Uterus (tissue), 4 donors: ENCODE results near the gene ANOS1. TPM values are rescaled to one million over a fixed set of nuclear protein-coding genes. Genes with fewer than 3 reads are reported as not detected.

Experiments
- DNase-seq, 2 donors: peaks; one replicate each; pipeline ENCODE4 v3.0.0-alpha.2; 2019 to 2020
- H3K27ac ChIP-seq, 2 donors: fragments of 200-600 bp; sonication (generic); 1 replicate in 1 of 2; 2 replicates in 1 of 2; pipeline ENCODE4 v1.5.1; 2016 to 2018
- H3K27me3 ChIP-seq, 2 donors: fragments of 200-600 bp; sonication (generic); one replicate each; pipeline ENCODE4 v1.5.1; 2018 to 2019; ENCODE audit warnings: control low read depth in 1 of 2
- H3K36me3 ChIP-seq, 2 donors: fragments of 200-600 bp; sonication (generic); one replicate each; pipeline ENCODE4 v1.5.1; 2019; ENCODE audit warnings: control low read depth in 1 of 2
- H3K4me1 ChIP-seq, 2 donors: fragments of 200-600 bp; sonication (generic); one replicate each; pipeline ENCODE4 v1.5.1; 2018 to 2019; ENCODE audit warnings: control low read depth in 1 of 2
- H3K4me3 ChIP-seq, 2 donors: fragments of 200-600 bp; sonication (generic); 1 replicate in 1 of 2; 2 replicates in 1 of 2; pipeline ENCODE4 v1.5.1; 2018 to 2019; ENCODE audit warnings: mild to moderate bottlenecking in 1 of 2
- H3K9me3 ChIP-seq, 2 donors: fragments of 200-600 bp; sonication (generic); one replicate each; pipeline ENCODE4 v1.5.1; 2019; ENCODE audit warnings: control low read depth in 1 of 2
- POLR2A ChIP-seq, 2 donors: fragments of 450-650 bp; IDR thresholded peaks; one replicate each; pipeline ENCODE4 v1.6.1; 2016; ENCODE audit warnings: antibody characterized with exemption in 2 of 2, mild to moderate bottlenecking in 1 of 2, moderate library complexity in 1 of 2
- intact Hi-C: fragments of 100-400 bp; cut with DNase I; formaldehyde crosslinking; loops from one replicate; pipeline ENCODE4 v1.15.1; 2023; ENCODE audit warnings: low total_unique reads
- total RNA-seq, 4 donors: library from RNA; depleted of rRNA in 3 of 4; stranded (reverse); fragments of >200 nt in 3 of 4; gene quantifications; one replicate each; pipeline versions ENCODE4 v1.1.0 to v1.2.4, GENCODE V29; 2014 to 2023
- TF ChIP-seq, protein P1 (sequence below), 4 experiments: fragments of 200-600 bp in 2 of 4; fragments of 450-650 bp in 2 of 4; sonication (generic) in 2 of 4; IDR thresholded peaks; one replicate each; pipeline ENCODE4 v1.5.1; 2016 to 2019; ENCODE audit warnings: antibody characterized with exemption in 4 of 4, mild to moderate bottlenecking in 2 of 4, moderate library complexity in 1 of 4
- donor health status: DM: yes; HTN: yes; CAD: no.

Gene ANOS1
- total RNA-seq, 4 donors from 2014 or later, result 0.26 to 10.6 (median 1.2) TPM

DNA sequence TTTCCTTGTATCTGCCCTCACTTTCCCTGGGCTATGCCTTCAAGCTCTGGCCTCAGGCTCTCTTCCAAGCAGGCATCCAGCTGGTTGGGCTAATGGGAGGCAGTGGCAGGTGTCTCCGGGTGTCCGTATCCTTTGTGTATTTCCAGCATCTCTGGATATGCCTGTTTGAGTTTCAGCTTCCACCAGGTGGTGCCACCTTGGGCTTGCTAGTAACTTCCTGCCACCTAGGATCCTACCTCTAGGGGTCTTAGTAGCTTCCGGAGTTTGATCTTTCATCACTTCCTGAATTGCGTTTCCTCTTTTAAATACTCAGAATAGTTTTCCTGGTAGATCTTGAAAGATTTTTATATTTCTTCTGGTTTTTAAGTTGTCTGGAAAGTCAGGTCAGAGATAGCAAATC, 23.2 kb upstream of the ANOS1 start:
- Histone ChIP-seq H3K36me3 (no peaks in the 10 kb centered on the region), H3K27ac (no peak overlapping the region), H3K27me3 (no peaks in the 10 kb centered on the region), H3K4me3 (no peak overlapping the region), H3K4me1 (no peaks in the 10 kb centered on the region), H3K9me3 (no peaks in the 10 kb centered on the region)
- TF ChIP-seq, protein P1, sequence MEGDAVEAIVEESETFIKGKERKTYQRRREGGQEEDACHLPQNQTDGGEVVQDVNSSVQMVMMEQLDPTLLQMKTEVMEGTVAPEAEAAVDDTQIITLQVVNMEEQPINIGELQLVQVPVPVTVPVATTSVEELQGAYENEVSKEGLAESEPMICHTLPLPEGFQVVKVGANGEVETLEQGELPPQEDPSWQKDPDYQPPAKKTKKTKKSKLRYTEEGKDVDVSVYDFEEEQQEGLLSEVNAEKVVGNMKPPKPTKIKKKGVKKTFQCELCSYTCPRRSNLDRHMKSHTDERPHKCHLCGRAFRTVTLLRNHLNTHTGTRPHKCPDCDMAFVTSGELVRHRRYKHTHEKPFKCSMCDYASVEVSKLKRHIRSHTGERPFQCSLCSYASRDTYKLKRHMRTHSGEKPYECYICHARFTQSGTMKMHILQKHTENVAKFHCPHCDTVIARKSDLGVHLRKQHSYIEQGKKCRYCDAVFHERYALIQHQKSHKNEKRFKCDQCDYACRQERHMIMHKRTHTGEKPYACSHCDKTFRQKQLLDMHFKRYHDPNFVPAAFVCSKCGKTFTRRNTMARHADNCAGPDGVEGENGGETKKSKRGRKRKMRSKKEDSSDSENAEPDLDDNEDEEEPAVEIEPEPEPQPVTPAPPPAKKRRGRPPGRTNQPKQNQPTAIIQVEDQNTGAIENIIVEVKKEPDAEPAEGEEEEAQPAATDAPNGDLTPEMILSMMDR (IDR thresholded peaks at IDR 0.05), result no peak
- TF ChIP-seq POLR2A (IDR thresholded peaks at IDR 0.05), result no peak
- intact Hi-C loops, result no loop called here
- DNase-seq, result no peak

DNA sequence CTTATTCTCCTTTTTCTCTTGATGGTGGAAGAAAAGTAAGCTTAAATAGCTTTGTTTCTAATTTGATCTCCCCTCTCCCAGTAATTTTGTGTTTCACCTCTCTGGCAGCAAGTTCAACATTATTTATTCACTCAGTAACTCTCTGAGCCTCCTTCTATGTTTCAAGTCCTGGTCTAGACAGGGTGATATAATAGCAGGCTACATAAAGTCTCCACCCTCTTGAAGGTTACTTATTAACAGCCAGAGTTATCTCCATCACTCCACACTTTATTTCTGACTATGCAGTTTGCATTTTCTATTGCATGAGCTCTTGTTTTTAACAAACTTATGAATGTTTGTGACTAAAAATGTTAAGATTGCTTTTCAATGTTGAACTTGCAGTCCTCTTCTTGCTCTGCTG, 17.8 kb upstream of the ANOS1 start:
- no peak for DNase-seq
- H3K9me3 ChIP-seq, result no peaks in the 10 kb centered on the region
- no peaks in the 10 kb centered on the region for H3K27me3 ChIP-seq
- H3K27ac ChIP-seq, result no peak overlapping the region
- TF ChIP-seq, protein P1 (IDR thresholded peaks at IDR 0.05), result no peak
- TF ChIP-seq POLR2A (IDR thresholded peaks at IDR 0.05), result no peak
- no peaks in the 10 kb centered on the region for H3K36me3 ChIP-seq
- no peaks in the 10 kb centered on the region for H3K4me1 ChIP-seq
- intact Hi-C loops, result no loop called here
- H3K4me3 ChIP-seq, result no peak overlapping the region

DNA sequence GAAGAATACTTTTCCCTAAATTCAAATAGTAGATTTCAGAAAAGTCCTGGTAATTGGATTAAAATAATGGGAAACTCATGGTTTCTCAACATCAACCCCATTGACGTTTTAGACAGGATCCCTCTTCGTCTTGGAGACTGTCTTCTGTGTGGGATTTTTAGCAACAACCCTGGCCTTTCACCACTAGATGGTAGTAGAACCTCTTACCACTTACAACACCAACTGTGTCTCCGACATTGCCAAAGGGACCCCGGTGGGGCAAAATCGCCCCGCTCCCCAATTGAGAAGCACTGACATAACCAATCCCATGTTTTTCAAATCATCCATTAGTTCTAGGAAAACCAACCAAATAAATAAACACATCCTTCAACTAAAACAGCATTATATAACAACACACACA, 16.9 kb upstream of the ANOS1 start:
- intact Hi-C loops, result no loop called here
- TF ChIP-seq POLR2A (IDR thresholded peaks at IDR 0.05), result no peak
- TF ChIP-seq, protein P1 (IDR thresholded peaks at IDR 0.05), result peak; percentile 19 to 40 (median 32)
- H3K4me3 ChIP-seq, result no peak overlapping the region
- no peaks in the 10 kb centered on the region for H3K4me1 ChIP-seq
- no peak for DNase-seq
- no peaks in the 10 kb centered on the region for H3K9me3 ChIP-seq
- no peaks in the 10 kb centered on the region for H3K36me3 ChIP-seq
- H3K27ac ChIP-seq, result no peak overlapping the region
- H3K27me3 ChIP-seq, result no peaks in the 10 kb centered on the region

DNA sequence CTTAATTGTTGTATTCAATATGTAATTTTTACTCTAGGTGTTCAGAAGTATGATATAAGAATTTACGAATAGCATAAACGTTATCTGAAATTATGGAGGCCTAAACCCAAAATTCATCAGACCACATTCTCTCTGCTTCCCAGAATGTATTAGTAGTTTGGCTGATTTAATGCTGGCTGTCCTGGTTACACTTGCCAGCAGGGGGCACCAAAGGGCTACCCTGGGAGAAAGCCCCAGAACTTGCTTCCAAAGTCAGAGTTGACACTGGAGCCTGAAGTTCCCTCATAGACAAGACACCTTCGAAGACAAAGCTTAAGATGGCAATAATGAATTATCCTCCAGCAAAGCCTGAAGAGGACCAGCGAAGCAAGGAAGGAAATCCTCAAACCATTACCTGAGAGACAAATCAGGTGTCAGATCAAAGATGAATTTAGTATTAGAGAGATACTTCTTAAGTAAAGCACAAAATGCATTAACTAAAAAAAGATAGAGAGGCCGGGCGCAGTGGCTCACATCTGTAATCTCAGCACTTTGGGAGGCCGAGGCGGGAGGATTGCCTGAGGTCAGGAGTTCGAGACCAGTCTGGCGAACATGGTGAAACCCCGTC, 11.3 kb upstream of the ANOS1 start:
- intact Hi-C loops, result no loop called here
- Histone ChIP-seq H3K4me1 (no peaks in the 10 kb centered on the region), H3K27me3 (no peaks in the 10 kb centered on the region), H3K27ac (no peak overlapping the region), H3K9me3 (no peaks in the 10 kb centered on the region), H3K4me3 (no peak overlapping the region), H3K36me3 (no peaks in the 10 kb centered on the region)
- peak in 1 of 2 donors; percentile 22 for DNase-seq
- no peak for TF ChIP-seq POLR2A (IDR thresholded peaks at IDR 0.05)
- TF ChIP-seq, protein P1 (IDR thresholded peaks at IDR 0.05), result peak in 3 of 4 experiments; percentile 15 to 56 (median 34)

DNA sequence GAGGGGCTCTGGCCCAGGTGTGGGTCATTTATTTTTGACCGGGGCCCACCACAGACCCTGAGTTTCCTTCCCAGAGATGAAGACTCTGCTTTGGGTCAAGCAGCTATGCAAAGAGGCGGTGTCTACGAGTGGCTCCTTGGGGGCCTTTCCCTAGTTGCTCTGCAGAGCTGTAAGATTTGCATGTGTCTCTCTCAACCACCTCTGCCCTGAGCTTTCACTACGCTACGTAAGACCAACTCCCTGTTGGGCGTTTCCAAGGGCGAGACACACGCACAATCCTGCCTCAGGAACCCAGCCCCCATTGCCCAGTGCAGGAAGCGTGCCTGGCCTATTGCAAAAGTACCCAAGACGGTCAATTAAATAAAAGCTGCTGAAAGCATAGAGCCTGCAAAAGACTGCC, 10.0 kb upstream of the ANOS1 start:
- Histone ChIP-seq H3K4me3 (no peak overlapping the region), H3K27me3 (no peaks in the 10 kb centered on the region), H3K27ac (no peak overlapping the region), H3K4me1 (no peaks in the 10 kb centered on the region), H3K36me3 (no peaks in the 10 kb centered on the region), H3K9me3 (no peaks in the 10 kb centered on the region)
- no peak for DNase-seq
- intact Hi-C loops, result no loop called here
- TF ChIP-seq, protein P1 (IDR thresholded peaks at IDR 0.05), result no peak
